OCI-M1 (cell line): Measurements from ENCODE around the gene ABTB1.

Experiments
- DNase-seq: peaks from one replicate; lab custom pipeline; 2025; lab: John Stamatoyannopoulos, UW

The ABTB1 gene

GRCh38 chr3:127706785-127707351 lies 34.1 kb downstream of the ABTB1 start:
- DNase-seq = no peak

DNA sequence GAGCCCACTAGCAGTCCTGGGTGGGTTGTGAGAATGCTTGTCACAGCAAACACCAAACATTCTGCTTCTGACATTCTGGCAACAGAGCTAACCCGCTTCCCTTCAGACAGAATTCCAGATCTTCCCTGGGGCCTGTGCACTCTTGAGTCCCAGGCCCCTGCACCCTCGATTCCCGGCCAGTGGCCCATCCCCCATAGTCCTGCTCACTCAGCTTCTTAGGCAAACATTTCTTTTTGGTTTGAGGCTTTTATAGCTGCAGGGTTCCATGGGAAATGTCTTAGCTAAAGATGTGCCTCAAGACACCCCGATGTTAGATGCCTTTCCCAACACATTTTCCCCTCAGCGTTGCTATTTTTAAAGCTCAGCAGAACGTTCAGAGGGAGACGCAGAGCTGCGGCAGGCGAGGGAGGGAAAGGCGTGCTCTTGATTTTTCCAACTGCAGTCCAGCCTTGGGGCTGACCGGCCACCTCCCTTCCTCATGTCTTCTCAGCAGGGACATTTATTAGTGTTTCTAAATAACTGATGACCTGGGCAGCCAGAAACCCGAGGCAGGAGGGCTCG lies 35.2 kb downstream of the ABTB1 start:
- DNase-seq = no peak

GRCh38 chr3:127708837-127709236 lies 36.1 kb downstream of the ABTB1 start:
- DNase-seq = no peak

DNA sequence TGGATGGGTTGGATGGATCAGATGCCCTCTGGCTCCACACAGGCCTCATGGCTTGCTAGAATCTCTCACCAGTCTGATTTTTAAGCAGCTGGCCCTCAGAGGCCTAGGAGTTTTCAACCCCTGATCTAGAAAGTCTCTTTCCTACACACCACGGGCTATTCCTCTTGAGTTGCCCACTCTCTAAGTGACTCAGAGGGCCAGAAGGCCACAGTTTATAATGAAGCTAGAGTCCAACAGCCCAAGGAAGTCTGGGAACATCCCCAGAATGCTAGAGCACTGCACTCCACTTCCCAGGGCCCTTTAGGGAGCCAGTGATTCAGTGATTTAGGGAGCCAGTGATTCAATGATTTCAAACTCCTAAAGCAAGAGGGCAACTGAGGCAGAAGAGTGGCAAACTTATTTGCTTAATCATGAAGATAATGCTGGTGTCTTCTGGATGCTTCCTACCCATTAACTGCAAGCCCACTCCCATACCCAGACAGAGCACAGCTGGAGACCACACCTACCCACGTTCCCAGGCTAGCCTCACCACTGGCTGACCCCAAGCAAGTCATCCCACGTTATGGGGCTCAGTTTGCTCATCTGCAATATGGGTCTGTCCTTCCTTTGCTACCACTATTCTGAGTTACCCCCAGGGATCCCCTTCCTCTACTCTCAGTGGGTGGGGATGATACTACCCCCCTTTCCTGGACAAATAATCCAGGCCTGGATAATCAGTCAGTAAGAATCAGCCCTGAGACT lies 36.7 kb downstream of the ABTB1 start:
- DNase-seq = no peak

DNA sequence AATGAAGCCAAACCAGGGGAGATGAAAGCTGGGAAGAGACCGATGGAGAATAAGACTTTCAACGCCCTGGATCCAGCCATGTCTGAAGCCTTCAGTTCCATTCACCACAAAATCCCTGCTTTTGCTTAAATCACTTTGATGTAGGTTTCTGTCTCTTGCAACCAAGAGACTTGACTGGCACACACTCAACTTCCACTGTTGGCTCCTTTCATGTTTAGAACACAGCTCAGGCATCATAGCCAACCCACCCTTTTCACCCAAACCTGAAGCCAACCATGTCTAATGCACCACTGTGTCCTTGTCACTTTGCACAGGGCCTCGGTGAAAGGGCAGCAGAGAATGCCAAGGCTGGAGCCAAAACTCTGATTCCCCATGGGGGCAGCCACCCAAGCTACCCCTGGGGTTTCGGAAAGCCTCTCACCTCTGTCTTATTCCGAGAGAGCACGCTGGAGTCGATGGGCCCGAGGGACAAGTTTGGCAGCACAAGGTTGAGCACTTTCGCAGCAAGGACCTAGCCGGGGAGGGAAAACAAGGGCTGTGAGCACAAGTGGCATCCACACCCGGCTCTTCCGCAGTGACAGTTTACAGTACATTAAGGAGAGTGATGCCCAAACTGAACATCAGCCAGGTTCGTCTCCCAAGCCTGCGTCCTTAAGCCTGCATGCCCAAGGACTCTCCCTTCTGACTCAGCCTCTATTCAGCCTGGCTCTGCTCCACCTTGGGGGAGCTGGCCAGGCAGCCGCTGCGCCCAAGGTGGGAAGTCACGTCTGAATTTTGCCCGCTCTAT lies 37.6 kb downstream of the ABTB1 start:
- DNase-seq = no peak

GRCh38 chr3:127711021-127711695 lies 38.4 kb downstream of the ABTB1 start:
- no peak for DNase-seq

DNA sequence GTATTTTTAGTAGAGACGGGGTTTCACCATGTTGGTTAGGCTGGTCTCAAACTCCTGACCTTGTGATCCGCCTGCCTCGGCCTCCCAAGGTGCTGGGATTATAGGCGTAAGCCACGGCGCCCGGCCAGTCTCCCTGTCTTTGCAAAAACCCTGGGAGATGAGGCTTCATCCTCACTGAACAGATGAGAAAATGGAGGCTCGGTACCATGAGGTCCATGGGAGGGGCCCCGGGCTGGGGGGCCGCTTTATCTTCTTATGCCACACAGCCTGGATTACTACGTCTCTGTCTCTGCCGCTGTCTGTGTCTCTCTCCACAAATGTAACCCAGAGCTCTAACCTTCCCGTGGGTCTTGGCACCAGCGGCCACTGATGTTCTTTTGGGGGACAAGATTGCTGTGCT lies 39.1 kb downstream of the ABTB1 start:
- no peak for DNase-seq

GRCh38 chr3:127712461-127712860 lies 39.7 kb downstream of the ABTB1 start:
- no peak for DNase-seq

DNA sequence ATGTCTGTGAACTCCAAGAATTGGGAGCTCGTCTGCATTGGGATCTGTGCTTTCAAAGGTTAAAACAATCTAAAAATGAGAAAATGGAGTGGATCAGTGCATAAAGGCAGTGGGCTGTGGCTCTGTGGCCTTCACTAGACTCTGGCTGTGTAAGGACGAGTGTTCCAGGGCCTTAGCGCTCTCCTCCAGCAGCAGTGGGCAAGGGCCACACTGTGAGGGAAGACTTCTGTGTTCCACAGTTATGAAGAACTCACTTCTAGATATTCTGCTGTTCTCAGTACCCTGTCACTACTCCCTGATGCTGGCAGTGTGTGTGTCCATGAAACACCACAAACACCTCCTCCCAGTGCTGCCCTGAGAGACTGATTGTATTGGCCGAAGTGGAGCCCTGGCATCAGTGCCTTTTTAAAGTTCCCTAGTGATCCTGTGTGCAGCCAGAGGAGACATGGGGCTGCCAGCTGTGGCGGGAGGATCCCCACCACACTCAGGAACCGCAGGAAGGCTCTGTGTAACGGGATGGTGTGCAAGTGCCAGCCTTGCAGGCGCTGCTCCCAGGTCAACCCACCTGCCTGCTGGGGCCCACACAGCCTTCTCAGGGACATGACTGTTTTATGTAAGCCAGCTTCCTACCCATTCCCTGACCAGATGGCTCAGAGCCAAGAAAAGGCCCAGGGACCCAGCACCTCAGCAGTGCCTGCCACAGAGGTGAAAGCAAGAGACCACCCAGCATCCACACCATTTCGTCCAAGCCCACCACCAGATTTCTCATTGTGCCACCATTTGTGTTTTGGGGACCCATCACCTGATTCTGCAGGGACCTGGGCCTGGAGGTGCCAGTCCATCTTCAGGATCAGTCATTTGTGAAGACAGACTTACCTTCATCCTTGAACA lies 40.4 kb downstream of the ABTB1 start:
- DNase-seq = no peak

DNA sequence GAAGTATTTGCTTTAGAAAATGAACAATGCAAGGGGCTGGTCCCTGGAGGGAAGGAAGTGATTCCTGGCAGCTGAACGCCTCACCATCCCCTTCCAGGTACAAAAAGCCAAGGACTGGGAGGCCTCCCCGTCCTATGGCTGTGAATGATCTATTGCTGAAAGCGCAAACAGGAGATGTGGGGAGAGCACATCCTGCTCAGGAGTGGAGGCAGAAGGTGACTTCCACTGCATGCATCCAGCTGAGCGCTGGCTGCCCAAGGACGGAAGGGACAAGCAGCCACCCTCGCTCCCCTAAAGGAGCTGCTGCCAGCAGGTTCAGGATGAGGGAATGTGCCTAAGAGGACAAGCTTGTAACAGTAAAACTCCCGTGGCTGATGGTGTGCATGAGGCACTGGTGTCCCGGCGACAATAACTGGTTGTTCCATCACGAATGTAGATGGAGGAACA lies 41.4 kb downstream of the ABTB1 start:
- DNase-seq = no peak

- DNase-seq = no peak
These were observed 42.1 kb downstream of the ABTB1 start for GRCh38 chr3:127714866-127715265.

DNA sequence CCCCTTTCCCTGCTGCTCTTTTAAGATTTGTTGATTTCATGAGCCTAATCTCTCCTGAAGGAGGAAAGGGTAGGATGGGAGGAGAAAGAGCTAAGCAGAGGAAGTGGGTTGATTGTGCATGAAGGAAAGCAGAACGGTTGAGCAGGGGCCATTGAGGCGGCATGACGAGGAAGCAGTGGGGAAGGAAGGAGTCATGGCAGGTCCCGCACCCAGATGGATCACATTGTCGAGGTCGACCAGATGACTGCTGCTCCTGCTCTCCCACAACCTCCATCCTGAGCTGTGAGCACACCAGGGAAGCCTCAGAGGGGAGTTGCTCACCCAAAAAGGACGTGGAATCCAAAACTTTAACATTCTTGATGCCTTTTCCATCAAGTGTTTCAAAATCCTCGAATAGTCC lies 42.8 kb downstream of the ABTB1 start:
- no peak for DNase-seq

GRCh38 chr3:127716384-127716783 lies 43.6 kb downstream of the ABTB1 start:
- DNase-seq = no peak

- DNase-seq = no peak
These were observed 44.8 kb downstream of the ABTB1 start for GRCh38 chr3:127717357-127718244.

GRCh38 chr3:127718245-127718915 lies 45.6 kb downstream of the ABTB1 start:
- DNase-seq = no peak

GRCh38 chr3:127718916-127719290 lies 46.2 kb downstream of the ABTB1 start:
- DNase-seq = no peak

DNA sequence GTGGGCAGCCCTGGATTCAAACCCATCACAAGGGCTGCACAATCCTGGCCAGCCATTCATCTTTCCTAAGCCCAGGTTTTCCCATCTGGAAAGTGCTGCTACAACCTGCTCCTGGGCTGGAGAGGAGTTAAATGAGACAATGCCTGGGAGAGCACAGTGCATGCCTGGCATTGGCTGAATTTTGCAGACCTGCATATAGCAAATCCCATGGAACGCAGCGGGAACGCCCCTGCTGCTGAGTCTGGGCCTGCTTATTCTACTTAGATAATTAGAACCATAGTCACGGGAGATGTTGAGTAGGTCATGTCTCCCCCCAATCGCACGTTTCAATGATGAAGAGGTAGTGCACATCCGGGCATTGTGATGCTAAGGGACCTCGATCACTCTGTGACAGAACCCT lies 46.6 kb downstream of the ABTB1 start:
- no peak for DNase-seq

- DNase-seq = no peak
These were observed 47.5 kb downstream of the ABTB1 start for GRCh38 chr3:127720161-127720823.
